HL-60 (cell line): Measurements from ENCODE around the gene LPIN1.

Experiments
- CTCF ChIP-seq: IDR thresholded peaks from one replicate; pipeline ENCODE4 v1.5.1; 2011; ENCODE audit warnings: low read length, control low read depth, inconsistent platforms; ENCODE audit not compliant: insufficient read depth
- GABPA ChIP-seq: IDR thresholded peaks from 2 replicates; pipeline ENCODE4 v1.6.1; 2012; ENCODE audit warnings: low read depth
- POLR2AphosphoS5 ChIP-seq: IDR thresholded peaks from 2 replicates; pipeline ENCODE4 v1.6.1; 2012; ENCODE audit warnings: low read depth
- REST ChIP-seq: IDR thresholded peaks from 2 replicates; pipeline ENCODE4 v1.6.1; 2012; ENCODE audit warnings: low read depth; ENCODE audit not compliant: insufficient replicate concordance

GRCh38 chr2:11872247-11872947 is 126.0 kb downstream of the LPIN1 start:
- no peak for TF ChIP-seq REST
- no peak for TF ChIP-seq GABPA
- no peak for TF ChIP-seq CTCF
- no peak for TF ChIP-seq POLR2AphosphoS5
